Vagina (tissue), 2 donors: ENCODE data around the gene HOXA9. TPM values are rescaled to one million over a fixed set of nuclear protein-coding genes. Genes with fewer than 3 reads are reported as not detected.

Experiments
- DNase-seq, 2 donors: peaks; one replicate each; pipeline ENCODE4 v3.0.0-alpha.2; 2017; ENCODE audit errors: extremely low spot score in 2 of 2
- H3K27ac ChIP-seq: fragments of 200-600 bp; sonication (generic); one replicate; pipeline ENCODE4 v1.5.1; 2019
- H3K27me3 ChIP-seq: fragments of 200-600 bp; sonication (generic); one replicate; pipeline ENCODE4 v1.5.1; 2019
- H3K36me3 ChIP-seq, 2 donors: fragments of 200-600 bp; sonication (generic); one replicate each; pipeline ENCODE4 v1.5.1; 2017 to 2019
- H3K4me1 ChIP-seq: fragments of 200-600 bp; sonication (generic); one replicate; pipeline ENCODE4 v1.5.1; 2019
- H3K4me3 ChIP-seq, 2 donors: fragments of 200-600 bp; sonication (generic); 1 replicate in 1 of 2; 2 replicates in 1 of 2; pipeline ENCODE4 v1.5.1; 2016 to 2019
- H3K9me3 ChIP-seq: fragments of 200-600 bp; sonication (generic); one replicate; pipeline ENCODE4 v1.5.1; 2019
- CTCF ChIP-seq, 3 experiments: fragments of 450-650 bp in 2 of 3; fragments of 200-600 bp in 1 of 3; sonication (generic) in 1 of 3; IDR thresholded peaks; one replicate each; pipeline ENCODE4 v1.5.1; 2017 to 2019; ENCODE audit warnings: antibody characterized with exemption in 3 of 3, mild to moderate bottlenecking in 2 of 3, moderate library complexity in 2 of 3
- POLR2A ChIP-seq, 2 donors: fragments of 450-650 bp; IDR thresholded peaks; one replicate each; pipeline ENCODE4 v1.6.1; 2017; ENCODE audit warnings: antibody characterized with exemption in 2 of 2, mild to moderate bottlenecking in 2 of 2, moderate library complexity in 2 of 2
- POLR2AphosphoS5 ChIP-seq, 2 donors: sonication (generic); formaldehyde crosslinking; IDR thresholded peaks; one replicate each; pipeline ENCODE4 v1.9.0; 2017; ENCODE audit warnings: antibody characterized with exemption in 2 of 2, mild to moderate bottlenecking in 2 of 2, low read depth in 1 of 2; ENCODE audit not compliant: insufficient read depth in 1 of 2
- intact Hi-C: fragments of 100-400 bp; cut with DNase I; formaldehyde crosslinking; loops from one replicate; pipeline ENCODE4 v1.15.1; 2023
- microRNA counts, 2 donors: library from miRNA; unstranded; fragments of <30 nt; microRNA quantifications; one replicate each; lab custom pipeline; 2016 to 2017
- microRNA-seq: library from miRNA; unstranded; fragments of <30 nt; microRNA quantifications from one replicate; pipeline ENCODE4, GENCODE V29; 2017; ENCODE audit warnings: borderline number of aligned reads, borderline replicate concordance
- small RNA-seq: library from RNA; depleted of rRNA; stranded (forward); fragments of <200 nt; gene quantifications from one replicate; pipeline ENCODE3, GENCODE V24; 2016
- total RNA-seq: library from RNA; depleted of rRNA; stranded (reverse); fragments of >200 nt; gene quantifications from one replicate; pipeline ENCODE4 v1.2.3, GENCODE V29; 2016

The HOXA9 gene
- total RNA-seq, 1 donor from 2014 or later: 13.0 TPM

- TF ChIP-seq POLR2AphosphoS5 (IDR thresholded peaks at IDR 0.05; ENCODE audit: insufficient read depth in 1 of 2, low read depth in 1 of 2): no peak
- TF ChIP-seq POLR2A (IDR thresholded peaks at IDR 0.05): no peak
- no peak for TF ChIP-seq CTCF (IDR thresholded peaks at IDR 0.05)
- H3K4me1 ChIP-seq: peaks cover 13% of the 10 kb centered on the region
- no peaks in the 10 kb centered on the region for H3K36me3 ChIP-seq
- peak in 1 of 2 donors; percentile 61 for DNase-seq
- H3K9me3 ChIP-seq: no peaks in the 10 kb centered on the region
- no peak overlapping the region for H3K4me3 ChIP-seq
- no peaks in the 10 kb centered on the region for H3K27me3 ChIP-seq
- intact Hi-C loops: no loop called here
- H3K27ac ChIP-seq: no peak overlapping the region
Measured at GRCh38 chr7:27114881-27115220, 50.5 kb downstream of the HOXA9 start.

DNA sequence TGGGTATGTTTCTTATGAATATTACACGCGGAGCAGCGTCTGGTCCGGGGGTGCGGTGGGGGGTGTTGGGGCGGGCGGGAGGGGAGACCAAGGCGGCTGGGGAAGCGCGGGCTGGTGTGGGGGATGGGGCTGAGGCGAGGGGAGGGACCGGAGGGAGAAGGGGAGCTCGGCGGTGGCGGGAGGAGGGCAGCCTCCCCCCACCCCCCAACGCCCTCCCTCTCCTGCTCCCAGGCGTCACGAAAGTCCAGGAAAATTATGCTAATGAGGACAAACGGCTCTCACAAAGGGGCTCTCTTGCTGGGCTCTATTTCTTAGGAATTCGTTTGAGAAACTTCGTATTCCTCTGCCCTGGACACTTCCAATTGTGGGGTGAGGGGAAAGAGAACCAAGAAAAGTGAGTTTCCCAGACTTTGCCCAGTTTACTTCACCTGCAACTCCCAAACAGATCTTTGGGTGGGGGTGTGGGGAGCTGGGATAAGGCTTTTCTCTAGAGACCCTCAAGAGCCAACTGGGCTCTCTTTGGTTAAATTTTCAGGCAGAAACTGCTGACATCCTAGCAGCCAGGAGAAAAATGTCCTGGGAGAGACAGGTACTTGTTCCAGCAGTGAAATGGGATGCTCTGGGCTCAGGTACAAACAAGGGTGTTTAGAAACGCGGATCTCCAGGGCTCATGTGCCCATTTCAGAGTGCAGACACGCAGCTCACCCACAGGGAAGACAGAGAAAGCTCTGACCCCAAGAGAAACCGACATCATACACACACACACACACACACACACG lies 51.2 kb downstream of the HOXA9 start:
- peak overlapping the region; percentile 50 to 53 for H3K4me3 ChIP-seq
- intact Hi-C loops: no loop called here
- H3K36me3 ChIP-seq: no peaks in the 10 kb centered on the region
- peak in 1 of 2 donors; percentile 46 for DNase-seq
- H3K27ac ChIP-seq: peak overlapping the region; percentile 75
- TF ChIP-seq POLR2A (IDR thresholded peaks at IDR 0.05) (no peak), CTCF (IDR thresholded peaks at IDR 0.05) (no peak), POLR2AphosphoS5 (IDR thresholded peaks at IDR 0.05; ENCODE audit: insufficient read depth in 1 of 2, low read depth in 1 of 2) (no peak)
- H3K4me1 ChIP-seq: peaks cover 13% of the 10 kb centered on the region
- no peaks in the 10 kb centered on the region for H3K27me3 ChIP-seq
- no peaks in the 10 kb centered on the region for H3K9me3 ChIP-seq

DNA sequence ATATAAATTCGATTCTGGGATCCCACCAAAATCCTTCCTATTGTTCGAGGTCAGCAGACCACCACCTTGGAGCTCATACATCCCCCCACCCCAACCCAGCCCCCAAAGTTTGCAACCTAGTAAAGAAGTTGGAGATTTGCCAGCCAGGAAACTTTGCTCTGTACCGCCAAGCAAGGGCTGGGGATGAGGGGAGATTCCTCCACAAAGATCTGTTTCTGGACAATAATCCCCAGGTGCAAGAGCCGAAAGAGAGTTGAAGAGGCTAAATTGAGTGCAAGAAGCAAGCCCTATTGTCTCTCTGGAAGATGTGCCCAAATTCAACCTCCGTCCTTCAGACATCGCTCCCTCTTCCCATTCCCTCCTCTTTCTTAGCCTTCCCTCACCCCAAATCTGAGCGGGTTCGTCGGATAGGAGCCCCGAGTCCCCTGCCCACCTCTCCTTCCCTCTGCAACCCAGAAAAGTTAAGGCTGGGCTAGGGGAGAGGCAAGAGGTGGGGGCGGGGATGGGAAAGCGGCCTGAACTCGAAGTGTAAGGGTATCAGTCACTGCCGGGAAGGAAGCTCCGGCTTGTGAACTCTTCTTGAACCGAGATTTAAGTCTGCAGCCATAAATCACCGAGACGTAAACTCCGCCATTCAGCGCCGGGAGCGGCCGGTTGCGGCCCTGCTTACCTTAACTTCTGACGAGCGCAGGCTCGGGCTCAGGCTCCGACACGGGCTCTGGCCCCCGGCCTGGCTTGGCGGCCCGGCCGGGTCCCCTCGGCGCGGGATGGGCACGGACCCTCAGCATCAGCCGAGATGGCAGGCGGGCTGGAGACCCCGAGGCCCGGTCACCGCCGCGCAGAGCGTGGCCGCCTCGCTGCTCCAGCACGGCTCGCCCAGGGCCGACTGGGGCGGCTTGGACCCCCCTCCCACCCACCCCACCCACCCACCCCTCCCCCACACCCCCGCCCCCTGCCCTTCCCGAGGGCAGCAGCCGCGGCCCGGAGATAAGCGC lies 52.1 kb downstream of the HOXA9 start:
- DNase-seq: no peak
- intact Hi-C loops: no loop called here

More for the DNA sequence above, 52.1 kb downstream of the HOXA9 start:
- H3K9me3 ChIP-seq: no peaks in the 10 kb centered on the region
- TF ChIP-seq POLR2A (IDR thresholded peaks at IDR 0.05) (no peak), POLR2AphosphoS5 (IDR thresholded peaks at IDR 0.05; ENCODE audit: insufficient read depth in 1 of 2, low read depth in 1 of 2) (peak; percentile 22 to 48)
- no peaks in the 10 kb centered on the region for H3K27me3 ChIP-seq
- H3K4me1 ChIP-seq: peaks cover 13% of the 10 kb centered on the region
- H3K27ac ChIP-seq: peak overlapping the region; percentile 75
- H3K4me3 ChIP-seq: peak overlapping the region; percentile 50 to 53
- H3K36me3 ChIP-seq: no peaks in the 10 kb centered on the region

MicroRNAs within 50 kb of the gene (microRNA counts, 767-probe panel; counts per million panel counts)
- microRNA hsa-miR-196b-5p (lab: Ali Mortazavi, UCI): 5,514 to 5,529 counts per million in 2 donors

Small RNAs within 50 kb of the gene (microRNA-seq; reads per million reads assigned to microRNA genes)
- gene MIR196B: 6,257 reads per million, percentile 91 among the genes with 10 or more reads in this experiment

Small RNAs within 50 kb of the gene (small RNA-seq; reads per million reads assigned to genes)
- gene AC004080.5: not detected
- gene RF02140: not detected
- gene RF02141: not detected

Other genes starting within 250 kb of the HOXA9 start
- gene HOXA1, start 69.5 kb downstream of the HOXA9 start, total RNA-seq: 0.74 TPM
- 2.0 TPM for gene HOXA2, start 62.9 kb downstream of the HOXA9 start, total RNA-seq
- gene HOXA4, start 34.8 kb downstream of the HOXA9 start, total RNA-seq: 0.98 TPM
- 6.1 TPM for gene HOXA5, start 21.9 kb downstream of the HOXA9 start, total RNA-seq
- 1.7 TPM for gene HOXA6, start 17.8 kb downstream of the HOXA9 start, total RNA-seq
- gene HOXA3, start 13.0 kb downstream of the HOXA9 start, total RNA-seq: 3.9 TPM
- 23.8 TPM for gene HOXA7, start 8.9 kb downstream of the HOXA9 start, total RNA-seq
- 19.2 TPM for gene HOXA10, start 8.8 kb upstream of the HOXA9 start, total RNA-seq
- 9.8 TPM for gene HOXA11, start 19.7 kb upstream of the HOXA9 start, total RNA-seq
- 14.5 TPM for gene HOXA13, start 34.6 kb upstream of the HOXA9 start, total RNA-seq
- 2.5 TPM for gene EVX1, start 77.3 kb upstream of the HOXA9 start, total RNA-seq